NCI-H345 treated with DMSO at 0.1 percent for 48 hours (cell line): Measurements from ENCODE around the gene KLHL29.

Source experiments
- DNase-seq: peaks from one replicate; lab custom pipeline; 2025; ENCODE audit not compliant: unreplicated experiment; lab: John Stamatoyannopoulos, UW

Gene KLHL29

DNA sequence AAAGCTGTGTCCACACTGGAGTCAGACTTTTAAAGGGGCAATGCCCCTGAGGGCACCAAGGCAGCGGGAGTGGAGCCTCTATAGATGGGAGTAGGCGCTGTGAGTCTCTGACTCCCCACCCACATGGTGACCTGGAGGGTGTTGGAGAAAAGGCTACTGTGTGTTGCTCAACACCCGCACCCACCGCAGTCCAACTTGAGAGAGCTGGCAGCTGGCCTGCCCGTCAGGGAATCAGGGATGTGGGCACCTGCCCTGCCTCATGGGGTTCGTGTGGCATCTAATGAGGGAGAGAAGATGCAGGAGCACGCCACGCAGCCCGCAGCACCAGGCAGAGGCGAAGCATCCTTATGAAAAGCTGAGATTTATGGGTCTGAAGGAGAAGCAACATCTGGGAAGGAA lies 84.2 kb downstream of the KLHL29 start:
- no peak for DNase-seq

DNA sequence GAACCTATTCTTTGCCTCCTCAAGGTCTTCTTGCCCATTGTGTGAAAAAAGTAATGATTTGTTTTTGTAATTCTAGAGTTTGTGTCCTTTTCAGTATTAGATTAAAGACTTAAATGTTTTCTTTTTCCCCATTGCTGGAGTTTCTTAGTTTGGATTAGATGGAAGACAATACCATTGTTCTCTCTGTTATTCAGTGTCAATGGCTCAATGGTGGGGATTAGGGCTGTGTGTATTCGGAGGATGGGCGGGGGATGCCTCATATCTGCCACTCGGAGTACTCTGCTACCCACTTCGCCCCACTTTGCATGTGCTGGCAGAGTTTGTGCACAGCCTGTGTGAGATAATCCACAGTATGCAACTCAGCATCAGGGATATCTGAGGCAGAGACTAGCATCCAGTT lies 90.1 kb downstream of the KLHL29 start:
- no peak for DNase-seq

DNA sequence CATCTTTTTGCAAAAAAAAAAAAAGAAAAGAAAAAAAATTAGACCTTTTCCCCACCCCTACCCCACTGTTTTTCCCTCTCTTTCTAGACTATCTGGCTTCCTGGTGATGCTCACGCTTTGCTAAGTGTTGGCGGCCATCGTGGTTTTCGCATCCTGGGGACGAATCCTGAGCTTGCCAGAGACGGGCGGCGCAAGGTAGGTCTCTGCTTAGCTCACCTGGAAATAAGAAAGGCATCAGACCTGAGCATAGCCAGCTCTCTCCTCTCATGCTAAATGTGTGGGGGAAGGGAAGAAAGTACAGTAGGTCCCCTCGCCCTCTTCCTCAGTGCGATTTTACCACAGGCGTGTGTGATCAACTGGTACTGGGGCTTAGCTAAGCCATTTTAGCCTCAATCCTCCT lies 90.5 kb downstream of the KLHL29 start:
- DNase-seq, result no peak

DNA sequence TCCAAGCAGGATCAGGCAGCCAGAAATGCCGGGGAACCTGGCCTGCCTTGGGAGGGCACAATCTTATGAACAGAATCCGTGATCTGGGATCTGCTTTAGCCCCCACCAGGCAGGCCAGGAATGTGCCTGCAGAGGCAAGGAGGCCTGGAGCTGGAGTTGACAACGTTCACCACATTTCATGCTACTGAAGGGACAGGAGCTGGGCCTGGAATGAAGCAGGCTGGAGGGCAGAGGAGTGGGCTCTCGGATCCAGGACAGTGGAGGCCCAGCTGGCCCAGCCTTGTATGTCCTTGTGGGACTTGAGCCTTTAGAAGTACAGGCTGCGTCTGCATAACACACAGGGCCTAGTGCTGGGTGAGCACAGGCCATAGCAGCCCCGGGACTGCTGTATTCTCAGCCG lies 91.8 kb downstream of the KLHL29 start:
- DNase-seq, result no peak

DNA sequence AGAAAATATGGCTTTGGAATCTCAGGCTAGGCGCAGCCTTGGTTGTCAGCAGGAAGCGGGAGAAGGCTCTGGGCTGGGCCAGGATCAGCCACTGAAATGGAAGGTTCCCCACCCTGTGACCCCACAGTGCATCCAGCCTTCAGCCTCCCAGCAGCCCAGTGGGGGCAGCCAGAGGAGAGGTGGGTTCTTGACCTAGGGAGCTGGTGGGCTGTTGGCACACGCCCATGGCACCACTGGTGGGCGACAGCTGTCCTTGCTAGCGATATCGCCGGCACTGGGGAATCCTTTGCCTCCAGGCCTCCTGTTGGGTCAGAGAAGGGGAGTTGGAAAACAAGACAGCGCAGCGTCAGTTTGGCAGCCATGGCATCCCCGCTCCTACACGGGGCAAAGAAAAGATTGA lies 92.4 kb downstream of the KLHL29 start:
- no peak for DNase-seq

DNA sequence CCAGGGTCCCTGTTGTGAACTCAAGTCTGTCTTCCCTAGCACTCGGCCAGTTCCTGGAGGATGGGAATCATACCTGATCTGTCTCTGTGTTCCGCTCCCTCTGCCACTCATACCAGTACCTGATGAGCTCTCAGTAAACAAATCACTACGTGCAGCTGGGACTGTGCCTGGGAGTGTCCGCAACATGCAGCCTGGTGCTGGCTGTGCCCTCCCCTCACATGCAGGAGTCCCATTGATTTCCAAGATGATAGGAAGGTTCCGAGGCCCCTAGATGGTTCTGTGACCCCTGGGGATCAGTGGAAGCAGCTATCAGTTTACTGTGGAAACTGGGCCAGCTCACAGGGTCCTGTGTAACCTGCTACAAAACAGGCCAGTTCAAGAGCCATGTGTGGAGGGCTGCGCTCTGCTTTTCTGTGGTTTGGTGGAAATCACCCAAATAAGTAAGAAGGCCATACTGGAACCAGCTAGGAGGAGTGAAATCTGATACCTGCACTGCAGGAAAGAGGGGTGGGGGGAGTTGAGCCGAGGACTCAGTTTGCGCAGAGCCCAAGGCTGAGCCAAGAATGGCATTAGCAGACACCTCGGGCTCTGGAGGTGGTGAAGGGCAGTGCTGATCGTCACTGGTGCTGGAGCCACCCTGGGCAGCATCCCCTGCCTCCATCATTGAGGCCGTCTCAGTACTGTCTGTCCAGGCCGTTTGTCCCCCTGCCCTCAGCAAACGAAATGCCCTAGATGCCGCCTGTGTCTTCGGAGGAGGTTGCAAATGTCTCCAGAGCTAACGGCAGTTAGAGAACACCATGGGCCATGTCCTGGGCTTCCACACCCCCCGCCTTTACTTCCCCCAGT lies 93.3 kb downstream of the KLHL29 start:
- DNase-seq, result no peak

DNA sequence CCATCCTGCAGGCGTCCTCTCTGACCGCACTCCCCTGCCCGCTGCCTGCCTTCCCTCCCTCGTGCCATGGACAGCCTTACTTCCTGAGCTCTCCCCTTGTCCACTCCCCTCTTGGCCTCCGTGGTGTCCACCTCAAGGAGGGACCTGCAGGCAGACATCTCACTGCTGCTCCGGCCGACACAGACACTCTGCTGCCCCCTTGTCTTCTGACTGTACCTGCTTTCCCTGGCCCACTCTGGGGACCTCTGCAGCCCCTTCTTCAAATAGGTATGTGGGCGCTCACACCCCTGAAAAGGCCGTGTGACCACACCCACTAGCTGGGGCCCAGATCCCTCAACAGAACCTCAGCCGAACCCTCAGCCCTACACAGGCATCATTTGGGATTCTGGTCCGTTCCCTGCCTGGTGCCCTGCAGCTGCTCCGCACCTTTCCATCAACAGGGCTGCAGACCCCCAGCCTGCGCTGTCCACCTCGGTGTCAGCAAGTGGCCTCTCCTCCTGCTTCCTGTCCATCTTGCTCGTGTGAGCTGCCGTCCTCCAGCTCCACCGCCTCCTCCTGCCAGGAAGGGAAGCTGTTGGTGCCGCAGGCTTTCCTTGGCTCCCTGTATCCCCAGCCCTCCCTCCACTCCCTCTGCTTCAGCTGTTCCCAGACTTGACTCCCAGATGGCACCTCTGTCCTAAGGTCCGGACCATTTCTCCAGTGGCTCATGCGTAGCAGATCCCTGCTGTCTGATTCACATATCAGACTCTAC lies 94.1 kb downstream of the KLHL29 start:
- DNase-seq, result no peak

DNA sequence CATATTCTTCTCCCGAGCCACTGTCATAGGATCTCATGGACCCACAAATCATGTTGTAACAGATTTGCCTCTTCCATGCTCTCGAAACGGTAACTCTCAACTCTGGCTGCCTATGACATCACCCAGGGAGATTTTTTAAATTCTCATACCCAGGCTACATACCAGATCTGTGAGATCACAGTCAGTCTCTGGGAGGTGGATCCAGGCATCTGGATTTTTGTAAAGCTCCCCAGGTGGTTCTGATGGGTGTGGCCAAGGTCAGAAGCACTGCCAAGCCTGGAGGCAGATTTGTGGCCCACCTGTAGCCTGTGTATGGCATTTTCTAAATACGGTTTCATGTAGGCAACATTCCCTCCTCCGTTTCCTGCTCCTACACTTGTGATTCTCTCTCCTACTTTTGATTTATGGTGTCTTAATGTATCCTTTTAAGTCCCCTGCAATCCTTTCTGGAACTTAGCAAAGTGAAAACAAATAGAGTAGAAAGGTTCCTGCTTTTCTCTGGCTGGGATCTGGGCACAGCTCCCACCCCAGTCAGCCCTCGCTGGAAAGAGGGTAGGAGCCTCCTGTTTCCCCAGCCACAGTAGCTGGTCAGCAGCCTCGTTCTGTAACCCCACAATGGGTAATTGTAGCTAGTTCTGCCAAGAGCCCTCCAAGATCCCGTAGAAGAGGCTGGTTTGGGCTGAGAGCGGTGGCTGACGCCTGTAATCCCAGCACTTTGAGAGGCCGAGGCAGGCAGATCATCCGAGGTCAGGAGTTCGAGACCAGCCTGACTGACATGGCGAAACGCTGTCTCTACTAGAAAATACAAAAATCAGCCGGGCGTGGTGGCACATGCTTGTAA lies 96.2 kb downstream of the KLHL29 start:
- no peak for DNase-seq

DNA sequence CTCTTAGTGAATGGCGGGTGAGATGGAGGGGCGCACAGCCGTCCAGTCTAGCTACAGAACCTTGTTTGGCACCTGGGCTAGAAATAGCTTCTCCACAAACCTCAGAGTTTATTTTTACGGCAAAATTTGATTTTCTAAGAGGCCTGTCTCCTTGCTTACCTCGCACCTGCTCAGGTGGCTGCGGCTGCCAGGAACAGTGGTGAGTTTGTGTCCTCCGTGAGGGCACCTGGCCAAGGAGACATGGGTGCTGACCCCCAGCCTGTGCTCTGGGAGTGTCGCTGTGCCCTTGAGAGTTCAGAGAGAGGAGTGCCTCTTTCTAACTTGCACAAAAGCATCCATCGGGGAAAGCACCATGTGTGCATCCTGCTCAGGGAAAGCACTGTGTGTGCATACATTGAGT lies 97.2 kb downstream of the KLHL29 start:
- no peak for DNase-seq

DNA sequence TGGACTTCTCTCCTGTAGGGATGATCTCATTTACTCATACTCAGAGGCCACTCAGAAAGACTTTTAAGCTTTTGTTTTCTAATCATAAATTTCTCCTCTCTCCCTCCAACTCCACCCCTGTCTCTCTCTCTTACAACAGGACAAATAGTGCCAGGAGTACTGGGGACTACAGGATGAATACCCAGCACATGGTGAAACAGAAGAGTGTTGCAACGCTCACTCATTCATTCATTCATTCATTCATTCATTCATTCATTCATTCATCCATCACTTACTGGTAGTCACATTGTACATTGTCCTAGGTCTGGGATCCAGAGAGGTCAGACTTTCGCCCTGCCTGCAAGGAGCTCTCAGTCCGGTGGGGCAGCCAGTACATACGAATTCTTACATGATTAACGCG lies 97.6 kb downstream of the KLHL29 start:
- no peak for DNase-seq

DNA sequence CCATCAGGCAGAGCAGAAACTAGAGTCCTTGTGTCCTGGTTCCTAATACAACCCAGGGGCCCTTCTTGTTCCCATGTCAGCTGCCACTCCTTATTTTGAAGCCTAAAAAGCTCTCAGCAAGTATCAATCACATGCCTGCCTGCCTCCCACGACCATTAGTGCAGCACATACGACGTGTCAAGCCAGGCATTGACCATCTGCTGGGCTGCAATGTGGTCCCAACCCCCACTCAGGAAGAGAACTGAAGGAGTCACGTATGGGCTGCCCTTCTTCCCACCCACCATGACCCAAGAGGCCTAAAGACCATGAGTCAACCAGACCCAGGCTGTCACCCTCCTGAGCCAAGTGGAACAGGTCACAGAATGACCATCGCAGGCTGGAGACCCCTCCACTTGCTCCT lies 98.8 kb downstream of the KLHL29 start:
- no peak for DNase-seq

DNA sequence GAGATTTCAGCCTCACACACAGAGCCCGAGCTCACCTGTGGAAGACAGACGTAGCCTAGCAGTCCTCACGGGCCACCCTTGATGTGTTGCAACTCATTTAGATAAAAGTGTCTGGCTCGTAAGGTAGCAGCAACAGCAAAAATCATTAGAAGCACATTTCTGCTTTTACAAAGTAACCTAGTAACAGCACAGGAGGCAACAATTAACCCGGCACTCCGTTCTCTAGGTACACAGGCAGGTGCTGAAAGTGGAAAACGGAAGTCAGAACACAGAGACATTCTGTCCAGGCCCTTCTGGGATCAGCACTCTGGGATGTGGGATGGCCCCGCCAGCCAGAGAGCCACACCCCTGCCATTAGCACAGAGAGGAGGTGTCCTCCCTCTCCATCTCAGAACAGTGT lies 99.3 kb downstream of the KLHL29 start:
- no peak for DNase-seq

DNA sequence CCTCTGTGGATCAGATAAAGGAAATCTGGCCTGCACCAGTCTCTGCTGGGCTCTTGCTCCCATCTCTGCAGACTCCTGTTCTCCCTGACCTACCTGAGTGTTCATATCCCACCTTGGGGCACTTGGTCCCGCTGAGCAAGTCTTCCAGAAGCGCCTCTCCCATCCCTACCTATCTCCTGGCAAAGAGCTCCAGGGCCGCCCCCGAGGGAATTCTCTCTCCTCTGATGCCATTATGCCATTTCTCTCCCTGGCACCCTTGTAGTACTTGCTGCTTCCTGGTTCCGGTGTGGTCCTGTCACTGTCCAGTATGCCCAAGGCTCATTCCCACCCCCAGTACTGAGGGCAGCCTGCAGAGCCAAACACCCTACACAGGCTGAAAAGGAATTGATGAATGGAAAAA lies 99.8 kb downstream of the KLHL29 start:
- no peak for DNase-seq

DNA sequence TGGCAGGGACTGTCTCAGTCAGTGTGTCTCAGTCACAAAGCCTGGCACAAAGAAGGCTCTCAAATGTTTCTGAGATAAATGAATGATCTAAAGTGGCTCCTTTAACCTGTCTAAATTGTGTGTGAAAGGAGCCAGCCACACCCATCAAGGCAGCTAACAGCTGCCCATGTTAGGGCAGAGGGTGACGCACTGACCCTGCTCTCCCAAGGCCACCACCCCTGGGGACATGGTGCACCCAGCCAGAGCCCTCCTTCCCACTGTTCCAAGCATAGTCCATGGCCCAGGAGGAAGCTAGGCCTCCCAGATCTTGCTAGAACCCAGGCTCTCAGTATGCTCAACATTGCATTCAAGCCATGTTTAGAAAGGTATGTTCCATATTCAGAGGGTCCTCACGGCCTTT lies 100.3 kb downstream of the KLHL29 start:
- no peak for DNase-seq

DNA sequence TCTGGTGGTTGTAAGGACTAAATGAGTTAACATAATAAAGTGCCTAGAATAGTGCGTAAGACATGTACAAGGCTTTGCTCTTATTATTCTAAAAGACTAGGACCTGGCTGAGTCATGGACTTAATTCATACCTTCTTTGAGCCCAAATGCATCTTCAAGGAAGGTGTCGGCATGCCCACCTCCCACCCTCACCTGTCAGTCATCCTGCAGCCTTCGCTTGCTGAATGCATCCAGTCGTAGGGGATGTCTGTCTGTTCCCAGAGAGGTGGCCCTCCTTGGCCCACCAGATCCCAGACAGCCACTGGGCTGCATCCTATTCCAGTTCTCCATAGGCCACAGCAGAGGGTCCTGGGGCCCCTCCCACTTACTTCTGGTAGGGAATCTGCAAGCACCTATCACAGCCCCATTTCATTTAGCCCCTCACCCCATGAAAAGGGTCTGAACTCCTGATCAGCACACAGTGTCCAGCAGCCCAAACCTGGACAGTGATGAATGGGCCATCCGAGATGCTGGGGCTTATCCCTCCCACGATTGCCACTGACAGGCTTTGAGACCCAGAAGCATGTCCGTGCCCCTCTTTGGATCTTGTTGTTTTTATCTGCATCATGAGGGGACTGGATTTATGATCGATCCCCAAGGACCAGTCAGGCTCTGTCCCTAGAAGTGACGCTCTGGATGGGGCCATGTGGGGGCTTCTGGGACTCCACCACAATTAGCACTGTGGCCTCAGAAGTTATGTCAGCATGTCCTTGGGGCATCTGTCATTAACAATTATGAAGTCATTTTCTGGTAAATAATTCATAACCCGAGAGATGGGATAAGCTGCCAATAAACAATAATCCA lies 101.1 kb downstream of the KLHL29 start:
- no peak for DNase-seq

DNA sequence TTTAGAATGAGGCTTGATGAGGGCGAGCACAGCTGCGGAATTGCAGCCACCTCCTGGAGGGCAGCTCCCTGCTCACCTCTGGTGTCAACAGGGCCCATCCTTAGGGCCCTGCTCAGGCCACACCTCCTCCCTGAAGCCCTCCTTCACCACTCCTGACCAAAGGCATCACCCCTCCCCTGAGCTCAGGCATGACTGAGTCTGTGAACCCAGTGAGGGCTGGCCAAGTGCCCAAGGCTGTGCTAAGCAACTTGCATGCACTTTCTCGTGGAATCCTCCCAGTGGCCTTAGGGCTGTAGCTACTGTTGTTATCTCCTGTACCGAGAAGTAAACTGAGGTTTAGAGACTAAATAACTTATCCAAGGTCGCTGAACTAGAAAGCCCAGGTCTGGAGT lies 101.7 kb downstream of the KLHL29 start:
- no peak for DNase-seq

DNA sequence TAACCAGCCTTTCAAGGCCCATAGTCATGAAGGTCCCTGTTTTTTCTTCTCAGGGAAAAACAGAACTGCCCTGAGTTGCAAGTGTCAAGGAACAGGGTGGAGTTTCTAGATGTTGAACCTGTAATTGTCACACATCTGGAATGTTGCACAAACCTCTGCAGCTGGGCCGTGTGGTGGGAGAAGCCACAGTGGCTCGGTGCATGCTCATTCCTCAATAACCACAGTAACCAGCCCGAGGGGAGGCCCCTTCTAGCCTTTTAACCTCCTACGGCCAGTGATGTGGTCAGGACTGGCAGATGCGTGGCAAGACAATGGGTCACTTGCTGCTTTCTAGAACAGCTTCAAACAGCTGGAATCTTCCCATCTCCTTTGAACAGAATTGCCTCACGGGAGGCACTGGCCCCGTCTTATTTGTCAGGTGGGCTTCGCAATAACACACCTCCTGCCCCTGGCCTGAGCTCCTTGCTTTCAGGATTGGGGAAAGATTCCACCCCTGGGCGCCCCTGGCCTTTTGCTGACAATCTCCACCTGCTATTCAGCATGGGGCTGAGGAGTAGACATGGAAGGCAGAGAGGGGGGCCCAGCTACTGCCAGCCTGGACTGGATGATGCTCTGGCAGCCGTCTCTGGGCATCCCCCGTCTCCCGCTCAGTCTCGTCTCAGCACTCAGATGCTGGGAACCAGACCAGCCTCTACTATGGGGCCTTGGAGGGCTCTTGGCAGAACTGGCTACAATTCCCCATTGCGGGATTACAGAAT lies 102.9 kb downstream of the KLHL29 start:
- no peak for DNase-seq

DNA sequence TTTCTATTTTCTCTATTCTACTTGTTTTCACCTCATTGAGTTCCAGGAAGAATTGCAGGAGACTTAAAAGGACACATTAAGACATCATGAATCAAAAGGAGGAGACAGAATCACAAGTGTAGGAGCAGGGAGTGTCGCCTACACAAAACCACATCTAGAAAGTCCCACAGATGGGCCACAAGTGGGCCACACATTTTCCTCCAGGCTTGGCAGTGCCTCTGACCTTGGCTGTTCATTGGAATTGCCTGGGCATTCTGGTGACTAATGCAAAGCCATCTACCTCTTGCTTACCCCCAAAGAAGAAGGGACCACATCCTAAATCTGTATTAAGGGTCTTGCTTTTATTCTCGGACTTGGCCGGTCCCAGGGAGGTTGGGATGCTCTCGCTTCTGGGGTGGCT lies 103.6 kb downstream of the KLHL29 start:
- no peak for DNase-seq

DNA sequence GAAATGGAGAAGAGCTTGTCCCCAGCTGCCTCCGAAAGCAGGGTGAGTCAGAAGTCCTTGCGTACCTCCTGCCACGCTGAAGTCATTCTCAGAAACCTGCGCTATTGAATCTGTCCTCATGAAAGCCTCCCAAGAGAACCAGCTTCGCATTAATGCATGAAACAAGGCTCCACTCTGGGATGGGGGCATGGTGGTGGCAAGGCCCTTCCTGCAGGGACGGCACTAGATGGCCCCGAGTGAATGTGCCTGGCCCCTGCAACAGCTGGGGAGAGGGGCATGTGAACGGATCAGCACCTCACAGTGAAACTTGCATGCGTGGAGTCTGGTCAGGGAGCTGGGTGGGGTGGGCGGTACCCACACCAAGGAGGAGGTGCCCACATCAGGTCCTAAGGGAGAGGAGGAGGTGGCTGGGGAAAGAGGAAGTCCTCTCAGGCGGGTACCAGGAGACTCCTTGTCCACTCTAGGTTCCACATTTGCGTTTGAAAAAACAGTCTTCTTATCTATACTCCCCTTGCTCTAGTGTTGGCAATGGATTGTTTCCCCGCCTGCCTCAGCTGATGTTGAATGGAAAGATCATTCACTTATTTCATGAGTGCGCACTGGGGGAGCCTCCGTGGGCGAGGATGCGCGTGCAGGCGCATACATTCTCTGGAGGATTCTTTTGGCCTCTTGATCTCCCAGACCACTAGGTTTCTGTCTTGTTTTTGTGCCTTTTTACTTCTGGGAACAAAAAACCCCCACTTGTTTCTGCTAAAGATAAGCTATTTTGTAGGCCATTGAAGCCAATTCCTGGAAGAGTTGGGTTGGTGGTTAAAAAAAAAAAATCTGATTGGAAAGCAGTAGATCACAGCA lies 104.7 kb downstream of the KLHL29 start:
- no peak for DNase-seq
